PC-3 (cell line): ENCODE measurements around the gene OXCT1. TPM values are rescaled to one million over a fixed set of nuclear protein-coding genes. Genes with fewer than 3 reads are reported as not detected.

ENCODE experiments used
- ATAC-seq: fragments of 200-7000 bp; cut with Tn5 transposase; 2 replicates; pipeline ENCODE4 v1.9.1; 2020; ENCODE audit warnings: mild to moderate bottlenecking, moderate library complexity
- BruUV-seq: library from RNA; stranded (reverse); fragments of 400-500 nt; replicated peaks from 2 replicates; lab custom pipeline; 2021; lab: Mats Ljungman, UMichigan
- CTCF ChIA-PET: fragments of 300-600 bp; sonication (Branson Sonifier 250); formaldehyde crosslinking; loops from one replicate; lab custom pipeline; 2022; ENCODE audit warnings: antibody characterized with exemption; lab: Charles Lee
- POLR2A ChIA-PET: fragments of 300-600 bp; sonication (Branson Sonifier 250); formaldehyde crosslinking; loops from one replicate; lab custom pipeline; 2022; ENCODE audit warnings: antibody characterized with exemption; ENCODE audit not compliant: unreplicated experiment; lab: Charles Lee
- DNase-seq: peaks from one replicate; pipeline ENCODE4 v3.0.0-alpha.2; 2015
- H2AFZ ChIP-seq: fragments of 300-600 bp; sonication (generic); 2 replicates; pipeline ENCODE4 v1.6.0; 2016; ENCODE audit warnings: antibody characterized with exemption, low read length
- H3F3A ChIP-seq: fragments of 300-600 bp; sonication (generic); one replicate; pipeline ENCODE4 v1.6.0; 2017; ENCODE audit warnings: antibody characterized with exemption, low read length, control low read depth, mild to moderate bottlenecking; ENCODE audit not compliant: unreplicated experiment
- H3K27ac ChIP-seq: fragments of 300-600 bp; sonication (generic); 2 replicates; pipeline ENCODE4 v1.5.1; 2016; ENCODE audit warnings: mild to moderate bottlenecking, low read length
- H3K27me3 ChIP-seq: fragments of 300-600 bp; sonication (generic); 2 replicates; pipeline ENCODE4 v1.6.1; 2016; ENCODE audit warnings: low read length, mixed read lengths
- H3K36me3 ChIP-seq: fragments of 300-600 bp; sonication (generic); 2 replicates; pipeline ENCODE4 v1.6.1; 2016; ENCODE audit warnings: low read depth, mixed run types, low read length, mixed read lengths
- H3K4me1 ChIP-seq: fragments of 300-600 bp; sonication (generic); 2 replicates; pipeline ENCODE4 v1.5.1; 2016; ENCODE audit warnings: low read length; ENCODE audit not compliant: insufficient read depth
- H3K4me2 ChIP-seq: fragments of 300-600 bp; sonication (generic); 2 replicates; pipeline ENCODE4 v1.6.0; 2016; ENCODE audit warnings: low read length
- H3K4me3 ChIP-seq: fragments of 300-600 bp; sonication (generic); 2 replicates; pipeline ENCODE4 v1.5.1; 2016; ENCODE audit warnings: mild to moderate bottlenecking, low read length, mixed read lengths
- H3K79me2 ChIP-seq: fragments of 300-600 bp; sonication (generic); 2 replicates; pipeline ENCODE4 v1.6.1; 2017; ENCODE audit warnings: low read length, mixed read lengths
- H3K9ac ChIP-seq: fragments of 300-600 bp; sonication (generic); 2 replicates; pipeline ENCODE4 v1.6.0; 2016; ENCODE audit warnings: mild to moderate bottlenecking, low read length
- H3K9me2 ChIP-seq: fragments of 300-600 bp; sonication (generic); replicated peaks from 2 replicates; pipeline ENCODE4 v1.6.1; 2016; ENCODE audit warnings: mixed run types, low read length, mixed read lengths
- H3K9me3 ChIP-seq: fragments of 300-600 bp; sonication (generic); 2 replicates; pipeline ENCODE4 v1.6.1; 2016; ENCODE audit warnings: low read length, mixed read lengths
- H4K20me1 ChIP-seq: fragments of 300-600 bp; sonication (generic); 2 replicates; pipeline ENCODE4 v1.6.1; 2016; ENCODE audit warnings: low read length, mixed read lengths
- CTCF ChIP-seq: fragments of 300-600 bp; sonication (generic); conservative IDR thresholded peaks from 2 replicates; pipeline ENCODE4 v1.5.1; 2017; ENCODE audit warnings: antibody characterized with exemption, low read depth, mild to moderate bottlenecking, low read length
- EZH2 ChIP-seq: fragments of 300-600 bp; sonication (generic); IDR thresholded peaks from one replicate; pipeline ENCODE4 v1.6.1; 2017; ENCODE audit warnings: antibody characterized with exemption, mild to moderate bottlenecking, low read length; ENCODE audit not compliant: unreplicated experiment
- EZH2phosphoT487 ChIP-seq: fragments of 300-600 bp; sonication (generic); IDR thresholded peaks from 2 replicates; pipeline ENCODE4 v1.6.1; 2018; ENCODE audit warnings: mild to moderate bottlenecking, antibody characterized with exemption, low read length, borderline replicate concordance
- intact Hi-C: fragments of 100-400 bp; cut with micrococcal nuclease; formaldehyde crosslinking; loops from 2 replicates; pipeline ENCODE4 v1.9.0; 2023
- total RNA-seq: library from RNA; depleted of rRNA; stranded (reverse); fragments of >200 nt; gene quantifications from 2 replicates; pipeline ENCODE4 v1.2.3, GENCODE V29; 2014

The OXCT1 gene
- total RNA-seq, 1 experiment from 2014 or later = 25.5 TPM

GRCh38 chr5:41790038-41790776 lies 80.0 kb downstream of the OXCT1 start:
- no peaks in the 10 kb centered on the region for H3K27me3 ChIP-seq

GRCh38 chr5:41789434-41789833 lies 80.8 kb downstream of the OXCT1 start:
- CTCF ChIA-PET = no interaction called here
- H3F3A ChIP-seq = peaks cover 3% of the 10 kb centered on the region
- H3K79me2 ChIP-seq = no peaks in the 10 kb centered on the region
- DNase-seq (no peak), ATAC-seq (no peak)
- H3K27ac ChIP-seq = peak overlapping the region; percentile 77
- H2AFZ ChIP-seq = no peak overlapping the region
- BruUV-seq = no TSS peak
- no peaks in the 10 kb centered on the region for H3K9me2 ChIP-seq
- intact Hi-C loops = loop anchor here (2.0 kb wide), 1 partner anchor 45 kb away; no protein-coding TSS in a partner anchor
- H3K9ac ChIP-seq = no peak overlapping the region
- no peaks in the 10 kb centered on the region for H4K20me1 ChIP-seq
- no peaks in the 10 kb centered on the region for H3K9me3 ChIP-seq
- TF ChIP-seq CTCF (no peak), EZH2 (no peak), EZH2phosphoT487 (no peak)
- peak overlapping the region; percentile 78 for H3K4me2 ChIP-seq
- H3K4me3 ChIP-seq = peak overlapping the region; percentile 44; the same call in 1 of the 2 replicates
- POLR2A ChIA-PET = interaction anchor here (0.6 kb wide), 1 partner anchor 55 kb away, joined by 3 read pairs; no protein-coding TSS in a partner anchor
- no peaks in the 10 kb centered on the region for H3K27me3 ChIP-seq
- H3K4me1 ChIP-seq = peaks cover 62% of the 10 kb centered on the region
- H3K36me3 ChIP-seq = no peaks in the 10 kb centered on the region

More at GRCh38 chr5:41790038-41790776, 80.0 kb downstream of the OXCT1 start:
- no peaks in the 10 kb centered on the region for H3K79me2 ChIP-seq
- H3K36me3 ChIP-seq = no peaks in the 10 kb centered on the region
- H3K9ac ChIP-seq = no peak overlapping the region
- H2AFZ ChIP-seq = no peak overlapping the region
- ChIA-PET CTCF (no interaction called here), POLR2A (interaction anchor here (0.6 kb wide), 2 partner anchors 18 to 25 kb away, joined by 5 read pairs; no protein-coding TSS in a partner anchor)
- no peaks in the 10 kb centered on the region for H3K9me2 ChIP-seq
- peaks cover 70% of the 10 kb centered on the region for H3K4me1 ChIP-seq
- ATAC-seq = peak; percentile 9; the same call in 1 of the 2 replicates
- no TSS peak for BruUV-seq
- intact Hi-C loops = no loop called here
- no peaks in the 10 kb centered on the region for H3K9me3 ChIP-seq
- H3F3A ChIP-seq = peaks cover 3% of the 10 kb centered on the region
- H3K4me2 ChIP-seq = peak overlapping the region; percentile 78
- peak overlapping the region; percentile 77; the same call in 1 of the 2 replicates for H3K27ac ChIP-seq
- no peak overlapping the region for H3K4me3 ChIP-seq
- DNase-seq = peak; percentile 32
- no peak for TF ChIP-seq EZH2
- no peak for TF ChIP-seq CTCF
- TF ChIP-seq EZH2phosphoT487 = no peak
- no peaks in the 10 kb centered on the region for H4K20me1 ChIP-seq
